GM21447 (cell line): ENCODE measurements around the gene ZIC2.

Experiments used
- ATAC-seq: cut with Tn5 transposase; IDR thresholded peaks from one replicate; pipeline ENCODE4 v1.9.1; 2021; ENCODE audit not compliant: unreplicated experiment

ZIC2 gene

GRCh38 chr13:99985886-99986527 is 4.4 kb downstream of the ZIC2 start:
- ATAC-seq = no peak

- ATAC-seq = no peak
Observed at GRCh38 chr13:99986741-99987140, 5.2 kb downstream of the ZIC2 start.

GRCh38 chr13:99987154-99988019 is 5.8 kb downstream of the ZIC2 start:
- no peak for ATAC-seq

GRCh38 chr13:99988529-99989275 is 7.1 kb downstream of the ZIC2 start:
- no peak for ATAC-seq

- ATAC-seq = no peak
Observed at GRCh38 chr13:99989276-99990125, 7.9 kb downstream of the ZIC2 start.

- no peak for ATAC-seq
Observed at GRCh38 chr13:99990126-99990977, 8.8 kb downstream of the ZIC2 start.

- no peak for ATAC-seq
Observed at GRCh38 chr13:99991013-99991827, 9.6 kb downstream of the ZIC2 start.

GRCh38 chr13:99991828-99992775 is 10.5 kb downstream of the ZIC2 start:
- ATAC-seq = no peak

GRCh38 chr13:99992949-99993351 is 11.4 kb downstream of the ZIC2 start:
- no peak for ATAC-seq

- no peak for ATAC-seq
Observed at GRCh38 chr13:99993660-99994637, 12.4 kb downstream of the ZIC2 start.

GRCh38 chr13:99994638-99995020 is 13.0 kb downstream of the ZIC2 start:
- no peak for ATAC-seq

GRCh38 chr13:99995104-99995588 is 13.6 kb downstream of the ZIC2 start:
- ATAC-seq = no peak

- ATAC-seq = no peak
Observed at GRCh38 chr13:99995589-99996380, 14.2 kb downstream of the ZIC2 start.

GRCh38 chr13:99996381-99996973 is 14.9 kb downstream of the ZIC2 start:
- no peak for ATAC-seq

GRCh38 chr13:99997702-99998214 is 16.2 kb downstream of the ZIC2 start:
- ATAC-seq = no peak
